Mucosa of descending colon (tissue), 3 donors: ENCODE measurements around the gene DNM3. TPM values are rescaled to one million over a fixed set of nuclear protein-coding genes. Genes with fewer than 3 reads are reported as not detected.

Experiments used
- ATAC-seq: fragments of 200-7000 bp; cut with Tn5 transposase; one replicate; pipeline ENCODE4 v1.9.1; 2020; ENCODE audit warnings: mild to moderate bottlenecking, moderate library complexity
- DNase-seq, 3 donors: peaks; one replicate each; pipeline ENCODE4 v3.0.0-alpha.2; 2020
- H3K36me3 ChIP-seq: fragments of 200-600 bp; one replicate; pipeline ENCODE4 v1.8.0; 2021; ENCODE audit warnings: low read depth, mild to moderate bottlenecking
- H3K4me1 ChIP-seq: fragments of 200-600 bp; one replicate; pipeline ENCODE4 v1.8.0; 2021; ENCODE audit warnings: low read depth, mild to moderate bottlenecking
- H3K4me3 ChIP-seq: fragments of 200-600 bp; one replicate; pipeline ENCODE4 v1.8.0; 2021; ENCODE audit warnings: mild to moderate bottlenecking
- H3K9me3 ChIP-seq: fragments of 200-600 bp; one replicate; pipeline ENCODE4 v1.8.0; 2021; ENCODE audit warnings: mild to moderate bottlenecking
- intact Hi-C, 2 donors: fragments of 100-400 bp; cut with DNase I in 1 of 2; cut with micrococcal nuclease in 1 of 2; formaldehyde crosslinking; loops; one replicate each; pipeline versions ENCODE4 v1.11.0 to v1.11.1; 2022; cut with DNase I, micrococcal nuclease
- total RNA-seq, 3 donors: library from RNA; stranded (reverse); fragmentation: NEBNext Ultra II Directional in 2 of 3; extraction: Animal tissue kit (Norgen Biotek cat#: 25700) in 2 of 3; gene quantifications; one replicate each; pipeline versions ENCODE4 v1.2.1 to v1.2.4, GENCODE V29; 2021 to 2023
- TF ChIP-seq, protein P1 (sequence below): fragments of 200-600 bp; IDR thresholded peaks from one replicate; pipeline ENCODE4 v1.8.0; 2022; ENCODE audit warnings: antibody characterized with exemption, mild to moderate bottlenecking
- donor health status: DM: no; HTN: no; CAD: no; lungs with moderate emphysema.
- donor health status: DM: no; HTN: no; CAD: no.
- donor health status: DM: no; HTN: yes; CAD: no.

DNM3 gene
- total RNA-seq, 3 donors from 2014 or later = 1.4 to 6.4 (median 2.1) TPM

DNA sequence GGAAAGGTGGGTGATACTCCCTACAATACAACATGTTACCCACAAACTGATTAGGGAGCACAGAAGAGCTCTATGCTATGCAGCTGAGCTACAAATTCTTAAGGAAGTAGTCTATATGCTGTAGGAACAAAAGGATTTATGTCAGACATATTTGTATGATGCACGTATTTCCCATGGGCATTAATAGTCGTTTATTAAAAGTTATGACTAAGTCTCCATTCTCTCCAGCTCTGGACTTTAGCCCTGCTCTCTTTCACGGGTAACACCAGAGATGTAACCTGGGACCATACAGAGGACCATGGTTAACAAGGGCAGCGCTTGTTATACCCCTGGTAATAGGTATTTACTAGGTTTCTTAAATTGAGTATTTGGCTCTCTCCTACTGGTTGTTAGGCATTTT lies 411.0 kb downstream of the DNM3 start:
- intact Hi-C loops = no loop called here
- Histone ChIP-seq H3K4me3 (no peak overlapping the region), H3K36me3 (no peaks in the 10 kb centered on the region), H3K9me3 (no peaks in the 10 kb centered on the region), H3K4me1 (peaks cover 3% of the 10 kb centered on the region)
- TF ChIP-seq, protein P1, sequence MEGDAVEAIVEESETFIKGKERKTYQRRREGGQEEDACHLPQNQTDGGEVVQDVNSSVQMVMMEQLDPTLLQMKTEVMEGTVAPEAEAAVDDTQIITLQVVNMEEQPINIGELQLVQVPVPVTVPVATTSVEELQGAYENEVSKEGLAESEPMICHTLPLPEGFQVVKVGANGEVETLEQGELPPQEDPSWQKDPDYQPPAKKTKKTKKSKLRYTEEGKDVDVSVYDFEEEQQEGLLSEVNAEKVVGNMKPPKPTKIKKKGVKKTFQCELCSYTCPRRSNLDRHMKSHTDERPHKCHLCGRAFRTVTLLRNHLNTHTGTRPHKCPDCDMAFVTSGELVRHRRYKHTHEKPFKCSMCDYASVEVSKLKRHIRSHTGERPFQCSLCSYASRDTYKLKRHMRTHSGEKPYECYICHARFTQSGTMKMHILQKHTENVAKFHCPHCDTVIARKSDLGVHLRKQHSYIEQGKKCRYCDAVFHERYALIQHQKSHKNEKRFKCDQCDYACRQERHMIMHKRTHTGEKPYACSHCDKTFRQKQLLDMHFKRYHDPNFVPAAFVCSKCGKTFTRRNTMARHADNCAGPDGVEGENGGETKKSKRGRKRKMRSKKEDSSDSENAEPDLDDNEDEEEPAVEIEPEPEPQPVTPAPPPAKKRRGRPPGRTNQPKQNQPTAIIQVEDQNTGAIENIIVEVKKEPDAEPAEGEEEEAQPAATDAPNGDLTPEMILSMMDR = no peak
- DNase-seq (no peak), ATAC-seq (no peak)

DNA sequence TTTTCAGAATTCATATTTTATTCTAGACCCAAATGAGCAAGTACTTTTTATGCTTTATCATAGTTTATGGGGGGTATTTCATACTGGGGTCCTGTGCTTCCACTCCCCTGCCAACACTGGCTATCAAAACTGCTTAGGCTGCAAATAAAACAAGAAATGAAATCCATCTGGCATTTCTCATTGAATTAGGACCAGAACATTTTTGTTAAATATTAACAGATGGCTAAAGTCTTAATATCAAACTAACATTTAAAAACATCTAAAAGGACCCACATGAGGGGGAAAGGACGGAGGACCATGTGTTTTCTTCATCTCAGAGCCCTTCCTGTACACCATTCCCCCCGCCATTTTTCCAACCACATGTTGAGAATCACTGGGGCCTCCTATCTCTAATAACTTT lies 411.7 kb downstream of the DNM3 start:
- intact Hi-C loops = no loop called here
- TF ChIP-seq, protein P1 = no peak
- peaks cover 3% of the 10 kb centered on the region for H3K4me1 ChIP-seq
- DNase-seq (no peak), ATAC-seq (no peak)
- H3K4me3 ChIP-seq = no peak overlapping the region
- H3K9me3 ChIP-seq = no peaks in the 10 kb centered on the region
- no peaks in the 10 kb centered on the region for H3K36me3 ChIP-seq

DNA sequence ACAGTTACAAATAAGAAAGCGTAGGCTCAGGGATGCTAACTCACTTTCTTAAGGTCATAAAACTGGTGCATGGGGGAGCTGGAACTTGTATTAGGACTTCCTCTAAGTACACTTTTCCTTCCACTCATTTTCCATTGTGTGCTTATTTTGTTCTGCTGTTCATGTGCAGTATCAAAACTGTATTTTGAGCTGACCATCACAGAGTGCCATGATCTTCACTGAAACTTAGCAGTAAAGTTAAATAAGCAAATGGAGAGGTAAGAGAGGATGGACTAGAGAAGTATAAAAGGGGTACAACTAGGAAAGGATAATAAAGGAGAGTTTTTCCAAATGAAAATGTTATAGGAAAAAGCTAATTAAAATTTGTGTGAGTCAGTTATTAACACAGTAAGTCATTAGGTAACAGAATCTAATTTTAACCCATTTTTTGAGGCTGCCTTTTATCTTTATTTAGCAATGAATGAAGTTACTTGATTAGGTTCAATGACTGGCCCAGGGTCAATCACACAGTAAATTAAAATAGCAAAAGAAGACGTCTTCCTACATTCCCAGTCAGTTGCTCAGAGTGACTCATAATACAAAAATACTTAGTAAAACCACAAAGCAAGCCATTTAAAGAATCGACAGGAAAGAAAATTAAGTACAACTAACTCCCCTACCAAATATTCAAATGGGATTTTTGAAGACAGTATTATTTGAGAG lies 413.4 kb downstream of the DNM3 start:
- no peak for DNase-seq
- Histone ChIP-seq H3K36me3 (no peaks in the 10 kb centered on the region), H3K4me3 (no peak overlapping the region), H3K4me1 (peaks cover 3% of the 10 kb centered on the region), H3K9me3 (peaks cover 3% of the 10 kb centered on the region)
- intact Hi-C loops = no loop called here
- ATAC-seq = no peak
- TF ChIP-seq, protein P1 = no peak

DNA sequence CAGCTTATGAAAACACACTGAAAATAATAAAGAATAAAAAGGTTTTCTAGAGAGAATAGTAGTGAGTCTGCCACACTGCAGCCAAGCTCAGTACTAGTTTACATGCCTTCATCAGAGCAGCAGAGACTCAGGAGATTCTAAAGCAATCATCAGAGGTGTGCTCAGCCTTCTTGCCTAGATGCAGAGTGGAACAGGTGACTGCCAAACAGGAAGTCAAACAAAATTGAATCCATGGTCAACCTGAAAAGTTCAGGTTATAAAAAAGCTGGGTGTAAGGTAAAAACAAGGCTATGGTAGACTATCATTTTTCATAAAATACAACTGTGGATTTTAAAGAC lies 413.9 kb downstream of the DNM3 start:
- Histone ChIP-seq H3K4me3 (no peak overlapping the region), H3K9me3 (peaks cover 7% of the 10 kb centered on the region), H3K36me3 (no peaks in the 10 kb centered on the region), H3K4me1 (peaks cover 3% of the 10 kb centered on the region)
- ATAC-seq (no peak), DNase-seq (no peak)
- TF ChIP-seq, protein P1 = no peak
- intact Hi-C loops = no loop called here

DNA sequence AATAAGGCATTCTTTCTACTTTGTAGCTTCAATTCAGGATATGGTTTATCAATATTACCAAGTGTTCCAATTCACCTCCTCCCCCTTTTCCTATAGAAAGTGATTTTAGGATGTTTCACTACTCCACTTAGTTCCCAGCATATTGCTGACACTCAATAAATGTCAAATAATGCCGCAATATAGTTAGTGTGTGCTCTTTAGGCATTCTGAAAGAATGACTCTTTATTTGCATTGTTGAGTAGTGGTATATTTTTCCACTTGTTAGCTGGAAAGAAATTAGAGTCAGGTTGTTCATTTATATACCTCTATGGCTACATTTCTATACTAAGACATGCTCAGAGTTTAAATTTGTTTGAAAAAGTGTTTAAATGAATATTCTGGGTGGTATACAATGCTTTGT lies 424.6 kb downstream of the DNM3 start:
- TF ChIP-seq, protein P1 = no peak
- DNase-seq = no peak

More for the DNA sequence above, 424.6 kb downstream of the DNM3 start:
- H3K4me3 ChIP-seq = no peak overlapping the region
- no peaks in the 10 kb centered on the region for H3K9me3 ChIP-seq
- no peaks in the 10 kb centered on the region for H3K36me3 ChIP-seq
- intact Hi-C loops = no loop called here
- no peaks in the 10 kb centered on the region for H3K4me1 ChIP-seq
- no peak for ATAC-seq
